Measurements from ENCODE around the gene POLR2E. TPM values are rescaled to one million over a fixed set of nuclear protein-coding genes. Genes with fewer than 3 reads are reported as not detected.

POLR2E gene
- total and polyA plus RNA-seq, 2 of the 13 experiments (the other 11 are each of a cell fraction or from before 2014, with no cell fraction given): 140 to 272 TPM

DNA sequence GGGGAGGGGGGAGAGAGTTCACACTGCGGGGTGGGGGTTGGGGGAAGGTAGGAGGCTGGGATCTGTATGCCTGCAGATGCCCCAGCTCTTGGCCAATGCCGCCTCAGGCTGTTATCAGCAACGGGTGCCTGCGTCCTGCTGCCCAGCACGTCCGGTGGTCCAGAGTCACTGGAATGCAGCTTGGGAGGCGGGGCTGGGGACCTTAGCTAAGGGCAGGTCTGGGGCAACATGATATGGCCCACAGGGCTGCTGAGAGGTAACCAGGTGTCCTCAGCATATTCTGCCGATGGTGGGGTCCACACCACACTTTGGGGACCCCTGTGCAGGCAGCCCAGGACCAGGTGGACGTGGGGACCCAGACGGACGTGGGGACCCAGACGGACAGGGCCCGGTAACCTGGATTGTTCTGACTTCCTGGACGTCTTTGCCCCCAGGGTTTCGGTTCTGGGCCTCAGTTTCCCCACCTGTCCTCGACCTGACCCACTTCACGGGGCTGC, 28.9 kb downstream of the POLR2E start (continued):
- TF ChIP-seq DPF2 (CRISPR knock-in tag; IDR thresholded peaks at IDR 0.05; ENCODE audit: borderline replicate concordance, low read depth): peak; percentile 68
- no peak for TF ChIP-seq ZNF570 (CRISPR knock-in tag; IDR thresholded peaks at IDR 0.05; ENCODE audit: borderline replicate concordance)
- no peak for TF ChIP-seq KDM6A (CRISPR knock-in tag; IDR thresholded peaks at IDR 0.05; ENCODE audit: low read depth)
- peak; percentile 26; the same call in 1 of the 2 replicates for TF ChIP-seq MEIS2 (CRISPR knock-in tag; IDR thresholded peaks at IDR 0.05)
- TF ChIP-seq, protein P1, sequence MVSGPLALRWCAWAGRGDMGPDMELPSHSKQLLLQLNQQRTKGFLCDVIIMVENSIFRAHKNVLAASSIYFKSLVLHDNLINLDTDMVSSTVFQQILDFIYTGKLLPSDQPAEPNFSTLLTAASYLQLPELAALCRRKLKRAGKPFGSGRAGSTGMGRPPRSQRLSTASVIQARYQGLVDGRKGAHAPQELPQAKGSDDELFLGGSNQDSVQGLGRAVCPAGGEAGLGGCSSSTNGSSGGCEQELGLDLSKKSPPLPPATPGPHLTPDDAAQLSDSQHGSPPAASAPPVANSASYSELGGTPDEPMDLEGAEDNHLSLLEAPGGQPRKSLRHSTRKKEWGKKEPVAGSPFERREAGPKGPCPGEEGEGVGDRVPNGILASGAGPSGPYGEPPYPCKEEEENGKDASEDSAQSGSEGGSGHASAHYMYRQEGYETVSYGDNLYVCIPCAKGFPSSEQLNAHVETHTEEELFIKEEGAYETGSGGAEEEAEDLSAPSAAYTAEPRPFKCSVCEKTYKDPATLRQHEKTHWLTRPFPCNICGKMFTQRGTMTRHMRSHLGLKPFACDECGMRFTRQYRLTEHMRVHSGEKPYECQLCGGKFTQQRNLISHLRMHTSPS (CRISPR knock-in tag; IDR thresholded peaks at IDR 0.05; ENCODE audit: low read depth): peak; percentile 67; the same call in 1 of the 2 replicates

DNA sequence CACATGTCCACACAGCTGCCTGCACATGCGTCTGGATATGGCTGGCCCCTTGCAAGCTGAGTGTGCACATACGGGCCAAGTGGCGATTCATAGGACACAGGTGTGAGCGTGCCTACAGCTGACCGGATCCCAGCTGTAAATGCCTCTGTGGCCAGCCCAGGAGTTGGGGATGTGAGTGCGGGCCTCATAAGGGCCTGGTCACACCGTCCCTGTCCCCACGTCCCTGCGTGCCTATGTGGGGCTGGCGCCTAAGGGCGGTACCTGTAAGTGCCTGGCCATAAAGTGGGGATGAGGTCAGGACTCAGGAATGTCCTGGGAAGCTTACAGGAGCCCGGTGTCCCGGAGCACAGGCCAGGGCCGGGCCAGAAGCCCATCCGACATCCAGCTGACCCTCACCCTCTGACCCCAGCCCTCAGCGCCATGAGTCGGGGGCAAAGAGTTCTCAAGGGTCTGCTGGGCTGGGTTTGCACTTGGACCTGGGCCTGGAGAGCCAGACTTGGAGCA, 29.5 kb downstream of the POLR2E start:
- no peaks in the 10 kb centered on the region for H3K36me3 ChIP-seq (replicated peaks in 1 of 2; ENCODE audit: control insufficient read depth in 1 of 2, insufficient read depth in 2 of 2, low read length in 2 of 2)
- H3K27me3 ChIP-seq (ENCODE audit: control insufficient read depth in 1 of 2, insufficient read depth in 2 of 2, low read length in 2 of 2): no peaks in the 10 kb centered on the region
- WGBS (ENCODE audit: low lambda C conversion rate): 8% methylated on average over 11 of the region's 17 CpGs
- H3K79me2 ChIP-seq (ENCODE audit: insufficient read depth, low read length): no peaks in the 10 kb centered on the region
- peak; percentile 50 for ATAC-seq
- intact Hi-C loops (cut with micrococcal nuclease; ENCODE audit: unreplicated experiment): no loop called here
- CTCF ChIA-PET (ENCODE audit: low intra/inter-chr PET ratio, low total read pairs): no interaction called here
- no peak for FAIRE-seq
- peak overlapping the region; percentile 86 for H3K4me2 ChIP-seq (ENCODE audit: low read depth, low read length)
- no TSS peak for BruUV-seq (replicated peaks)
- no peaks in the 10 kb centered on the region for H3K9me3 ChIP-seq (ENCODE audit: low read length)
- H4K20me1 ChIP-seq (ENCODE audit: insufficient read depth, low read length): no peaks in the 10 kb centered on the region
- H3K4me1 ChIP-seq (ENCODE audit: insufficient read depth, low read length): peaks cover 37% of the 10 kb centered on the region
- peak overlapping the region in 2 of 3 experiments; percentile 33 to 78; a peak in 4 of 6 replicates for H3K4me3 ChIP-seq (replicated peaks in 1 of 3; ENCODE audit: insufficient read depth in 1 of 3, low read depth in 2 of 3, low read length in 3 of 3)
- H3K27ac ChIP-seq (ENCODE audit: extremely low read length, insufficient read depth, low read length): peak overlapping the region; percentile 6
- POLR2A ChIA-PET: interaction anchor here (0.7 to 2.7 kb wide), 8 partner anchors 10 to 39 kb away, joined by 3 to 10 read pairs (median 4); partner anchors contain the start of genes ABCA7 and GPX4
- no peak overlapping the region for H2AFZ ChIP-seq (ENCODE audit: low read length)
- H3K9ac ChIP-seq (ENCODE audit: insufficient read depth, low read depth, low read length): no peak overlapping the region
- in situ Hi-C loops (cut with HindIII; ENCODE audit: extremely low pct_ligation_motif_present, low pct_unique_long_range_greater_than_20kb): loop anchor here (5.0 kb wide), 1 partner anchor 37 kb away; the partner anchor contains the start of gene GPX4
- no peak for DNase-seq (ENCODE audit: low spot score)
- 0 out of 2 replicates have a peak, but pooled peaks have one; percentile 26 for TF ChIP-seq ZNF12 (CRISPR knock-in tag; IDR thresholded peaks at IDR 0.05)
- TF ChIP-seq JDP2 (CRISPR knock-in tag; IDR thresholded peaks at IDR 0.05; ENCODE audit: borderline replicate concordance): no peak
- TF ChIP-seq, protein P2, sequence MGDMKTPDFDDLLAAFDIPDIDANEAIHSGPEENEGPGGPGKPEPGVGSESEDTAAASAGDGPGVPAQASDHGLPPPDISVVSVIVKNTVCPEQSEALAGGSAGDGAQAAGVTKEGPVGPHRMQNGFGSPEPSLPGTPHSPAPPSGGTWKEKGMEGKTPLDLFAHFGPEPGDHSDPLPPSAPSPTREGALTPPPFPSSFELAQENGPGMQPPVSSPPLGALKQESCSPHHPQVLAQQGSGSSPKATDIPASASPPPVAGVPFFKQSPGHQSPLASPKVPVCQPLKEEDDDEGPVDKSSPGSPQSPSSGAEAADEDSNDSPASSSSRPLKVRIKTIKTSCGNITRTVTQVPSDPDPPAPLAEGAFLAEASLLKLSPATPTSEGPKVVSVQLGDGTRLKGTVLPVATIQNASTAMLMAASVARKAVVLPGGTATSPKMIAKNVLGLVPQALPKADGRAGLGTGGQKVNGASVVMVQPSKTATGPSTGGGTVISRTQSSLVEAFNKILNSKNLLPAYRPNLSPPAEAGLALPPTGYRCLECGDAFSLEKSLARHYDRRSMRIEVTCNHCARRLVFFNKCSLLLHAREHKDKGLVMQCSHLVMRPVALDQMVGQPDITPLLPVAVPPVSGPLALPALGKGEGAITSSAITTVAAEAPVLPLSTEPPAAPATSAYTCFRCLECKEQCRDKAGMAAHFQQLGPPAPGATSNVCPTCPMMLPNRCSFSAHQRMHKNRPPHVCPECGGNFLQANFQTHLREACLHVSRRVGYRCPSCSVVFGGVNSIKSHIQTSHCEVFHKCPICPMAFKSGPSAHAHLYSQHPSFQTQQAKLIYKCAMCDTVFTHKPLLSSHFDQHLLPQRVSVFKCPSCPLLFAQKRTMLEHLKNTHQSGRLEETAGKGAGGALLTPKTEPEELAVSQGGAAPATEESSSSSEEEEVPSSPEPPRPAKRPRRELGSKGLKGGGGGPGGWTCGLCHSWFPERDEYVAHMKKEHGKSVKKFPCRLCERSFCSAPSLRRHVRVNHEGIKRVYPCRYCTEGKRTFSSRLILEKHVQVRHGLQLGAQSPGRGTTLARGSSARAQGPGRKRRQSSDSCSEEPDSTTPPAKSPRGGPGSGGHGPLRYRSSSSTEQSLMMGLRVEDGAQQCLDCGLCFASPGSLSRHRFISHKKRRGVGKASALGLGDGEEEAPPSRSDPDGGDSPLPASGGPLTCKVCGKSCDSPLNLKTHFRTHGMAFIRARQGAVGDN (CRISPR knock-in tag; IDR thresholded peaks at IDR 0.05): peak; percentile 59
- 0 out of 2 replicates have a peak, but pooled peaks have one; percentile 9 for TF ChIP-seq ZNF572 (CRISPR knock-in tag; IDR thresholded peaks at IDR 0.05)
- TF ChIP-seq MAFK (conservative IDR thresholded peaks at IDR 0.05 in 1 of 2, IDR thresholded peaks at IDR 0.05 in 1 of 2; ENCODE audit: low read length in 2 of 2): peak in 1 of 2 experiments; percentile 27; a peak in 1 of 4 replicates
- peak; percentile 42; the same call in 1 of the 2 replicates for TF ChIP-seq SALL1 (CRISPR knock-in tag; IDR thresholded peaks at IDR 0.05)
- TF ChIP-seq, protein P3, sequence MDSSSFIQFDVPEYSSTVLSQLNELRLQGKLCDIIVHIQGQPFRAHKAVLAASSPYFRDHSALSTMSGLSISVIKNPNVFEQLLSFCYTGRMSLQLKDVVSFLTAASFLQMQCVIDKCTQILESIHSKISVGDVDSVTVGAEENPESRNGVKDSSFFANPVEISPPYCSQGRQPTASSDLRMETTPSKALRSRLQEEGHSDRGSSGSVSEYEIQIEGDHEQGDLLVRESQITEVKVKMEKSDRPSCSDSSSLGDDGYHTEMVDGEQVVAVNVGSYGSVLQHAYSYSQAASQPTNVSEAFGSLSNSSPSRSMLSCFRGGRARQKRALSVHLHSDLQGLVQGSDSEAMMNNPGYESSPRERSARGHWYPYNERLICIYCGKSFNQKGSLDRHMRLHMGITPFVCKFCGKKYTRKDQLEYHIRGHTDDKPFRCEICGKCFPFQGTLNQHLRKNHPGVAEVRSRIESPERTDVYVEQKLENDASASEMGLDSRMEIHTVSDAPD (CRISPR knock-in tag; IDR thresholded peaks at IDR 0.05): 0 out of 2 replicates have a peak, but pooled peaks have one; percentile 35
- no peak for TF ChIP-seq ZNF780A (CRISPR knock-in tag; IDR thresholded peaks at IDR 0.05)
